PC-3 (cell line): Measurements from ENCODE around the gene PAEP. TPM values are rescaled to one million over a fixed set of nuclear protein-coding genes. Genes with fewer than 3 reads are reported as not detected.

Experiments
- ATAC-seq: fragments of 200-7000 bp; cut with Tn5 transposase; 2 replicates; pipeline ENCODE4 v1.9.1; 2020; ENCODE audit warnings: mild to moderate bottlenecking, moderate library complexity
- BruUV-seq: library from RNA; stranded (reverse); fragments of 400-500 nt; replicated peaks from 2 replicates; lab custom pipeline; 2021; lab: Mats Ljungman, UMichigan
- CTCF ChIA-PET: fragments of 300-600 bp; sonication (Branson Sonifier 250); formaldehyde crosslinking; loops from one replicate; lab custom pipeline; 2022; ENCODE audit warnings: antibody characterized with exemption; lab: Charles Lee
- POLR2A ChIA-PET: fragments of 300-600 bp; sonication (Branson Sonifier 250); formaldehyde crosslinking; loops from one replicate; lab custom pipeline; 2022; ENCODE audit warnings: antibody characterized with exemption; ENCODE audit not compliant: unreplicated experiment; lab: Charles Lee
- DNase-seq: peaks from one replicate; pipeline ENCODE4 v3.0.0-alpha.2; 2015
- H2AFZ ChIP-seq: fragments of 300-600 bp; sonication (generic); 2 replicates; pipeline ENCODE4 v1.6.0; 2016; ENCODE audit warnings: antibody characterized with exemption, low read length
- H3F3A ChIP-seq: fragments of 300-600 bp; sonication (generic); one replicate; pipeline ENCODE4 v1.6.0; 2017; ENCODE audit warnings: antibody characterized with exemption, low read length, control low read depth, mild to moderate bottlenecking; ENCODE audit not compliant: unreplicated experiment
- H3K27ac ChIP-seq: fragments of 300-600 bp; sonication (generic); 2 replicates; pipeline ENCODE4 v1.5.1; 2016; ENCODE audit warnings: mild to moderate bottlenecking, low read length
- H3K27me3 ChIP-seq: fragments of 300-600 bp; sonication (generic); 2 replicates; pipeline ENCODE4 v1.6.1; 2016; ENCODE audit warnings: low read length, mixed read lengths
- H3K36me3 ChIP-seq: fragments of 300-600 bp; sonication (generic); 2 replicates; pipeline ENCODE4 v1.6.1; 2016; ENCODE audit warnings: low read depth, mixed run types, low read length, mixed read lengths
- H3K4me1 ChIP-seq: fragments of 300-600 bp; sonication (generic); 2 replicates; pipeline ENCODE4 v1.5.1; 2016; ENCODE audit warnings: low read length; ENCODE audit not compliant: insufficient read depth
- H3K4me2 ChIP-seq: fragments of 300-600 bp; sonication (generic); 2 replicates; pipeline ENCODE4 v1.6.0; 2016; ENCODE audit warnings: low read length
- H3K4me3 ChIP-seq: fragments of 300-600 bp; sonication (generic); 2 replicates; pipeline ENCODE4 v1.5.1; 2016; ENCODE audit warnings: mild to moderate bottlenecking, low read length, mixed read lengths
- H3K79me2 ChIP-seq: fragments of 300-600 bp; sonication (generic); 2 replicates; pipeline ENCODE4 v1.6.1; 2017; ENCODE audit warnings: low read length, mixed read lengths
- H3K9ac ChIP-seq: fragments of 300-600 bp; sonication (generic); 2 replicates; pipeline ENCODE4 v1.6.0; 2016; ENCODE audit warnings: mild to moderate bottlenecking, low read length
- H3K9me2 ChIP-seq: fragments of 300-600 bp; sonication (generic); replicated peaks from 2 replicates; pipeline ENCODE4 v1.6.1; 2016; ENCODE audit warnings: mixed run types, low read length, mixed read lengths
- H3K9me3 ChIP-seq: fragments of 300-600 bp; sonication (generic); 2 replicates; pipeline ENCODE4 v1.6.1; 2016; ENCODE audit warnings: low read length, mixed read lengths
- H4K20me1 ChIP-seq: fragments of 300-600 bp; sonication (generic); 2 replicates; pipeline ENCODE4 v1.6.1; 2016; ENCODE audit warnings: low read length, mixed read lengths
- CTCF ChIP-seq: fragments of 300-600 bp; sonication (generic); conservative IDR thresholded peaks from 2 replicates; pipeline ENCODE4 v1.5.1; 2017; ENCODE audit warnings: antibody characterized with exemption, low read depth, mild to moderate bottlenecking, low read length
- EZH2 ChIP-seq: fragments of 300-600 bp; sonication (generic); IDR thresholded peaks from one replicate; pipeline ENCODE4 v1.6.1; 2017; ENCODE audit warnings: antibody characterized with exemption, mild to moderate bottlenecking, low read length; ENCODE audit not compliant: unreplicated experiment
- EZH2phosphoT487 ChIP-seq: fragments of 300-600 bp; sonication (generic); IDR thresholded peaks from 2 replicates; pipeline ENCODE4 v1.6.1; 2018; ENCODE audit warnings: mild to moderate bottlenecking, antibody characterized with exemption, low read length, borderline replicate concordance
- intact Hi-C: fragments of 100-400 bp; cut with micrococcal nuclease; formaldehyde crosslinking; loops from 2 replicates; pipeline ENCODE4 v1.9.0; 2023
- total RNA-seq: library from RNA; depleted of rRNA; stranded (reverse); fragments of >200 nt; gene quantifications from 2 replicates; pipeline ENCODE4 v1.2.3, GENCODE V29; 2014

Gene PAEP
- total RNA-seq, 1 experiment from 2014 or later = not detected

DNA sequence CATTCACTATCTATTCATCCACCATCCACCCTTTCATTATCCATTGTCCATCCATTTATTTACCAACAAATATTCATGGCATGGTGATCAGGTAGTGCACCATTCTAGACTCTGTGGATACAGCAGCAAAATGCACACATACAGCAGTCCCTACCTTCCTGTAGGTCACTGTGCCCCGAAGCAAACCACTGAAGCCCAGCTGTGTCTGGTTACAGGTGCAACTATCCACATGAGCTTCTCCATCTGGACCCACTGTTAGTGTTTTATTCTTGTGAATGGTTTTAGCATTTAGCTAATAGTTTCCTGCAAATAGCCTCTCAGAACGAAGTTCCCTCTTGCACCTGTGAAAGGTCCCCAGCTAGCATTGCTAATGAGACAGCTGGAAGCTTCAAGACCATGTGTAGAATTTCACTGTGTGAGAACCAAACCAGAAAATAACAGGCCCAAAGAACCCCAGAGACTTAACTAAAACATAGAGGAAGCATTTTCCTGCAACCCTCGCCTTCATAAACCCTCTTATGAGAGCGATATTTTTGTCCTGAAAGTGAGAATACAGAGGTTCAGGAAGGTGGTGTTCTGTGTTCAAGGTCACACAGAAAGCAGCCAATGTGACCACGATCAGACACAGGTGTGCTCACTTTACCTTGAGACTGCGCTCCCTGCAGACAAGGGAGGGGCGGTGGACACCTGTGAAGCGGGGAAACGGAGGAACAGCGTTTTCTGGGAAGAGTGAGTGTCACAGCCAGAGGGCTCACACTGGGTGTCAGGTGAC lies 18.5 kb downstream of the PAEP start:
- BruUV-seq = no TSS peak

DNA sequence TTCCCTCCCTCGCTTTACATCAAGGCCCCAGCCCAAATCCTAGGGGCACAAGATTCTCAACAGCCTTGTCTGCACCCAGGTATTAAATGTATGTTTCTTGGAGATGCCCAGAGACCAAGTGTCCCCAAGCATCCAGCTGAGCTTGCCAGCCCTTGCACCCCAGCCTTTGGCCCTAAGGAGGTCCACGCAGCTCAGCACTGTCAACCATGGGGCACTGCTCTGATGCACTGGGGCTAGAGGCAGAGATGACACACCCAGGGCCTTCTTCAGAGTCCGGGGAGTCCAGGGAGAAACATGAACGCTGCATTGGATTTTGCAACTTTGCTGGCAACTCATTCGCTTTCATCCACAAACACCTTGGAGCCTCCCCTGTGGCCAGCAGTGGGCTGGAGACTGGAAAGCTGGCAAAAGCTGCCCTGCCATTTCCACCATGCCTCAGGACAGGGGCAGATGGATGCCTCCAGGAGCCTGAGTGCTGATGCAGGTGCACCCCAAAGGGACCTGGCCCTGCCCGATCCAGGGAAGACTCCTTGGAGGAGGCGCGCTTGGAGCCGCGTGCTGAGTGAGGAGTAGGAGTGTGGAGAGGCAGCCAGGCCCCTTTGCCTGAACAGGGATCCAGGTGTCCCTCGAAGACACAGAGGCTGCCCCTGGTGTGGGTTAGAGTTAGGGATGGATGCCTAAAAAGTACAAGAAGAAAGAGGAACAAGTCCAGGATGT lies 19.3 kb downstream of the PAEP start:
- POLR2A ChIA-PET = no interaction called here
- no peak overlapping the region for H3K27ac ChIP-seq
- no peaks in the 10 kb centered on the region for H3K27me3 ChIP-seq
- no peaks in the 10 kb centered on the region for H3K9me3 ChIP-seq
- CTCF ChIA-PET = no interaction called here
- ATAC-seq (no peak), DNase-seq (no peak)
- H3K4me3 ChIP-seq = no peak overlapping the region
- intact Hi-C loops = no loop called here
- no peaks in the 10 kb centered on the region for H4K20me1 ChIP-seq
- no peak overlapping the region for H2AFZ ChIP-seq
- no peaks in the 10 kb centered on the region for H3K79me2 ChIP-seq
- TF ChIP-seq EZH2 = no peak
- no peak for TF ChIP-seq CTCF
- TF ChIP-seq EZH2phosphoT487 = no peak
- no TSS peak for BruUV-seq
- no peak overlapping the region for H3K9ac ChIP-seq
- H3K4me1 ChIP-seq = no peaks in the 10 kb centered on the region
- H3K36me3 ChIP-seq = no peaks in the 10 kb centered on the region
- H3K9me2 ChIP-seq = no peaks in the 10 kb centered on the region
- H3K4me2 ChIP-seq = no peak overlapping the region
- H3F3A ChIP-seq = no peaks in the 10 kb centered on the region

More for the DNA sequence above, 18.5 kb downstream of the PAEP start:
- Histone ChIP-seq H3K4me2 (no peak overlapping the region), H3K27me3 (no peaks in the 10 kb centered on the region), H2AFZ (no peak overlapping the region), H4K20me1 (no peaks in the 10 kb centered on the region), H3K36me3 (no peaks in the 10 kb centered on the region), H3F3A (no peaks in the 10 kb centered on the region), H3K9me3 (no peaks in the 10 kb centered on the region), H3K79me2 (no peaks in the 10 kb centered on the region), H3K9me2 (no peaks in the 10 kb centered on the region), H3K27ac (no peak overlapping the region), H3K9ac (no peak overlapping the region), H3K4me1 (no peaks in the 10 kb centered on the region), H3K4me3 (no peak overlapping the region)
- TF ChIP-seq CTCF (no peak), EZH2phosphoT487 (no peak), EZH2 (no peak)
- intact Hi-C loops = no loop called here
- DNase-seq = no peak
- POLR2A ChIA-PET = no interaction called here
- ATAC-seq = no peak
- CTCF ChIA-PET = no interaction called here
